Activated CD4-positive, alpha-beta T cell treated with anti-CD3 and anti-CD28 coated beads, Interleukin-2, amount 10 ng/mL, durations not matched to agents 24 days and 14 days (primary cell): ENCODE results near the gene IL1RAPL2. TPM values are rescaled to one million over a fixed set of nuclear protein-coding genes. Genes with fewer than 3 reads are reported as not detected.
"Not testable (repeated sequence)": the region's sequence is repeated elsewhere in the genome, so short reads cannot be mapped to it uniquely, and the experiment has no call there.

ENCODE experiments used
- DNase-seq: peaks from one replicate; pipeline ENCODE4 v3.0.0; 2022
- H3K27ac Mint-ChIP-seq: one replicate; pipeline ENCODE4 v1.8.0; 2022; ENCODE audit warnings: mild to moderate bottlenecking, mixed read lengths
- H3K27me3 Mint-ChIP-seq: one replicate; pipeline ENCODE4 v1.8.0; 2022; ENCODE audit warnings: mixed read lengths
- H3K36me3 Mint-ChIP-seq: one replicate; pipeline ENCODE4 v1.8.0; 2022; ENCODE audit warnings: low read depth, mild to moderate bottlenecking, mixed read lengths
- H3K4me1 Mint-ChIP-seq: one replicate; pipeline ENCODE4 v1.8.0; 2021; ENCODE audit warnings: mixed read lengths
- H3K4me3 Mint-ChIP-seq: one replicate; pipeline ENCODE4 v1.8.0; 2022; ENCODE audit warnings: mild to moderate bottlenecking, moderate library complexity, mixed read lengths
- H3K9me3 Mint-ChIP-seq: one replicate; pipeline ENCODE4 v1.8.0; 2021; ENCODE audit warnings: mixed read lengths
- intact Hi-C: fragments of 100-400 bp; cut with micrococcal nuclease; formaldehyde crosslinking; loops from one replicate; pipeline ENCODE4 v1.15.1; 2023
- total RNA-seq: library from RNA; stranded (reverse); gene quantifications from 2 replicates; pipeline ENCODE4 v1.2.3, GENCODE V29; 2022

The IL1RAPL2 gene
- total RNA-seq = not detected in 2 replicates

DNA sequence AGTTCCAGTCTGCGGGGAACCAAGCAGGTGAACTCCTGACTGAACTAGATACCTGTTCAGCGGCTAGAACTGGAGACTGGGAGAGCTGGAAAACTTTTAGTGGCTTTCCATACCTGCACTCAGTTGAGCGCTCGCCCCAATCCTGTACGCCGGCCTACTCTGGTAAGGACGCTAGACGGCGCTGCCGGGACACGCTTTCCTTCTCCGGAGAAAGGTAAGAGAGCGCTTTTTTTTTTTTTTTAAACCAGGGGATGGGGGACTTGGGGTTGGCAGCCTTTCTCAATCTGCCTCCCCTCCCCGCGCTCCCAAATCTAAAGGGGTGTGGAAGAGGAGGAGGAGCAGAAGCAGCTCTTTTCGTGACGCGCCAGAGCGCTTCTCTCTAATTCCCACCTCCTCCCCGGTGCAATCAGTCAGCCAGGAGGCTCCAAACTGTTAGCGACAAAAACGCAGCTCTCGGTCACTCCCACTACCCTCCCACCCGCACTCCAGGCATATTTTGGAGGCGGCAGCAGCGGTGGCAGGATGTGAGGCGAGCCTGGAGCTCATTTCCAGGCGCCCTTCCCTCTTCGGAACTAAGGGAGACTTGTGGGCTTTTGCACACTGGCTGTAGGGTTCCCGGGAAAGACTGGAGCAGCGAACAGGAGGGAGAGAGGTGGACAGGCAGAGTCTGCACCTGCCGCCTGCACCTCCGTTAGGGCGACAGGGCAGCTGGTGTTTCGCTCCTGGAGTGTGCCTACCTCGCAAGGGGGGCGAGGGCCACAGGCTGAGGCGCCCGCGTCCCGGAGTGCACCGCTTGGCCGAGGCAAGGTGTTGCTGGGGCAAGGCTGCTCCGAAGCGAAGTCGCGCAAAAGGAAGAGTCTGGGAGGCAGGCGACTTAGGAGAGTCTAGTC is at the start of gene IL1RAPL2:
IL1RAPL2 (plus strand) TSS at position 409 of the 890 bp plus-strand sequence.
- Mint-ChIP-seq H3K9me3 (no peaks in the 10 kb centered on the region), H3K27ac (no peak within 1 kb of the TSS), H3K27me3 (peaks cover 21% of the 10 kb centered on the region), H3K4me1 (no peaks in the 10 kb centered on the region), H3K36me3 (no peaks in the 10 kb centered on the region), H3K4me3 (no peak within 1 kb of the TSS)
- peak; percentile 55 for DNase-seq
- intact Hi-C loops = no loop called here

DNA sequence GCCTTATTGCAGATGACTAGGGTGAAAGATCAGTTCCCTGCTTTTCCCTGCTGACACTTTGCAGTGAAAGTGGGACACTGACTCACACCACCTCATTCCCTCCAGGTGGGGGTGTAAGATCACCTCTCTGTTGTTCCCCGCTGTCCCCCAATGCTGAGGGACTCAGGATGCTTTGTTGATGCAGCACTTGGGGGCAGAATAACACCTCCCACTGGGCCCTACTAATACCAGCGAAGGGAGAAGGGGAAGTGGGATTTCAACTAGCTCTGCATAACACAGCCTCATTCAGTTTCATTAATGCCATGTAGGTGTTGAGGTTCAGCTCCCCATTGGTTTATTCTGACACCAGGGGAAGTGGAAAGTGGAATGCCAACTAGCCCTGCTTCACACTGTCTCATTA is 43.6 kb upstream of the IL1RAPL2 start:
- Mint-ChIP-seq H3K27me3 (no peaks in the 10 kb centered on the region), H3K36me3 (no peaks in the 10 kb centered on the region), H3K4me3 (no peak overlapping the region), H3K4me1 (no peaks in the 10 kb centered on the region), H3K9me3 (no peaks in the 10 kb centered on the region), H3K27ac (no peak overlapping the region)
- intact Hi-C loops = no loop called here
- DNase-seq = no peak

DNA sequence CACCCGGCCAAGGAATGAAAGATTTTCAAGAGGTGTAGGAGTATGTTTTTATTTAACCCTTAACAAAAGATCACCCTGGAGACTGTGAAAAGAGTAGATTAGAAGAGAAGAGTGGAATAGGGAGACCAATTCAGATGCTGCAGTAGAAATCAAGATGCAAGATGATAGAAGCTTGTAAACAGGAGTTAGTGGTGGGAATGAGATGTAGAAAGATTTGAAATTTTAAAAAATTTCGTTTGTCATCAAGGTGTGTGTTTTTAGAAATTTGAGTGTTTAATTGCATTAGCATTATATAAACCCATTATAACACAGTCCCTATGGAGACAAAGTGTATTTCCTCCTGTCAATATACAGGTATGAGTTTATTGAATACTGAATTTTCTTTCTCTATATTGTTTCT is 42.1 kb upstream of the IL1RAPL2 start:
- Mint-ChIP-seq H3K27me3 (no peaks in the 10 kb centered on the region), H3K27ac (no peak overlapping the region), H3K9me3 (no peaks in the 10 kb centered on the region), H3K4me3 (no peak overlapping the region), H3K36me3 (no peaks in the 10 kb centered on the region), H3K4me1 (no peaks in the 10 kb centered on the region)
- intact Hi-C loops = no loop called here
- DNase-seq = no peak

DNA sequence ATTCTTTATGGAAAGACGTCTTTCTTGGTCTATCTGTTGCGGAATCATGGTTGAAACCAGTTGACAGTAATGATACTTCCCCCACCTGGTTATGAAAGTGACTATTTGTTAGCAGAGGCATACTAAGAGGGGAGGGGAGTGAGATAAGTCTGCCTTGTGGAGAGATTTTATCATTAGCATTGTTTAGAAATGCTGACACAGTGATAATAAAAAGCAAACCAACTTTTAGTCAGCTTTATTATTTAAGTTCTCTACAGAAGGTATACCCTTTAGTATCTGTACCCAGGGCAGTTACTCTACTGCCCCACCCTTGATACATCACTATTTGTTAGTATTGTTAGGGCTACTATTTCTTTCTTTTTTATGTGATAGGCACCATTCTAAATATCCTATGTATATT is 26.9 kb upstream of the IL1RAPL2 start:
- Mint-ChIP-seq H3K4me3 (no peak overlapping the region), H3K9me3 (no peaks in the 10 kb centered on the region), H3K36me3 (no peaks in the 10 kb centered on the region), H3K27ac (no peak overlapping the region), H3K4me1 (no peaks in the 10 kb centered on the region), H3K27me3 (no peaks in the 10 kb centered on the region)
- intact Hi-C loops = no loop called here
- no peak for DNase-seq

DNA sequence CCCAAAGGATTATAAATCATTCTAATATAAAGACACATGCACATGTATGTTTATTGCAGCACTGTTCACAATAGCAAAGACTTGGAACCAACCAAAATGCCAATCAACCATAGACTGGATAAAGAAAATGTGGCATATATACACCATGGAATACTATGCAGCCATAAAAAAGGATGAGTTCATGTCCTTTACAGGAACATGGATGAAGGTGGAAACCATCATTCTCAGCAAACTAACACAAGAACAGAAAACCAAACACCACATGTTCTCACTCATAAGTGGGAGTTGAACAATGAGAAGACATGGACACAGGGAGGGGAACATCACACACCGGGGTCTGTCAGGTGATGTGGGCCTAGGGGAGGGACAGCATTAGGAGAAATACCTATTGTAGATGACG is 23.6 kb upstream of the IL1RAPL2 start:
- H3K9me3 Mint-ChIP-seq, H3K27me3 Mint-ChIP-seq, H3K4me1 Mint-ChIP-seq, H3K4me3 Mint-ChIP-seq, intact Hi-C loops, DNase-seq, H3K36me3 Mint-ChIP-seq, H3K27ac Mint-ChIP-seq: not testable (repeated sequence)

DNA sequence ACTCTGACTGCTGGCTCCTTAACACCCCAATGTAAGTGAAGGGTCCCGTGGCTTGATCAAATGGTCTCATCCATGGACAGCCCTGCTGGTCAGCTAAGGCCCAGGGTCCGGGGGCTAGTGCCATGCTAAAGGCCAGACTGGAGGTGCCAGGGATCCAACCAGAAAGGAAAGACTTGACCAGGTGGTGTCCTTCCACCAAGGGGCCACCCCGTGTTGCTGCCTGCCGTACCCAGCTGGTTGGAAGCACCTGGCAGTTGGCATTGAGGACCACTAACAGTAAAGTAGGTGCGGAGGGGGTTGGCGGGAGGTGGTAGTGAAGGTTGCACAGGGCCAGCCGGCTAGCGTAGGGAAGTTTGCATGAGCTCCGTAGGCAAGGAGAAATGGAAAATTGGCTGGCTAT is 1.7 kb upstream of the IL1RAPL2 start:
- H3K4me1 Mint-ChIP-seq = no peaks in the 10 kb centered on the region
- intact Hi-C loops = no loop called here
- no peak overlapping the region for H3K27ac Mint-ChIP-seq
- DNase-seq = no peak
- H3K9me3 Mint-ChIP-seq = no peaks in the 10 kb centered on the region
- no peaks in the 10 kb centered on the region for H3K36me3 Mint-ChIP-seq
- H3K4me3 Mint-ChIP-seq = no peak overlapping the region
- H3K27me3 Mint-ChIP-seq = peaks cover 21% of the 10 kb centered on the region

DNA sequence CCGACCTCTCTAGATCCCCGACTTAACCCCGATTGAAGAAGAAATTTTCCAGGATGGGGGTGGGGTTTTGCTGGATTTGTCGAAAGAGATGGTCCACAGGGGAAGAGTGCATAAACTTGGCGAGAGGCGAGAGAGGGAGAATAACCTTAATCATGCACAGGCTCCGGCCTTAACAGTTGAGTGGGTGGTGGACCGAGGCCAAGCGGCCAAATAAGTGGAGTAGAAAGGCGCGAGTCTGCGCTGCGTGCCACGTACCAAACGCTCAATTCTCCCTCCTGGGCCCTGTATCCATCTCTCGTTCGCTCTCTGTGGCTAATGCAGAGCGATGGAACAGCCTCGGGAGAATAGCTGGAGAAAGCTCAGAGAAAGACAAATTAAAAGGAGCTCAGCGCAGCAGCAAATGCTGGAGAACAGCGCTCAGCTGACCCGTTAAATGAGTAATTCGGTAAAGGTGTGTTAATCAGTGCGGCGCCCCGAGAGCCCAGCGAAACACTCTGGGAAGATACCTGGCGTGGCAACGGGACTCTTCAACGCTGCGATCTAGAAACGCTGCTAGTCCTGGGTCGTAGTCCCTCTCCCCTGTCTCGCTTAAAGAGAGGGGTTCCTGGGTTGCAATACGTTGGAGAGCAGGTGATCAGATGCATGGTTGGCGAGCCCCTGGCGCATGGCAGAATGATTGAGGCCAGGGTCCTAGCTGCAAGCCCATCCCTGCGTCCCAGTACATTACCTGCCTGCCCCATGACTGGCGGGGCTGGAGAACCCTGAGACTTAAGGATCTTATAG is 887 bp upstream of the IL1RAPL2 start:
- H3K27me3 Mint-ChIP-seq = peaks cover 21% of the 10 kb centered on the region
- DNase-seq = no peak
- intact Hi-C loops = no loop called here

DNA sequence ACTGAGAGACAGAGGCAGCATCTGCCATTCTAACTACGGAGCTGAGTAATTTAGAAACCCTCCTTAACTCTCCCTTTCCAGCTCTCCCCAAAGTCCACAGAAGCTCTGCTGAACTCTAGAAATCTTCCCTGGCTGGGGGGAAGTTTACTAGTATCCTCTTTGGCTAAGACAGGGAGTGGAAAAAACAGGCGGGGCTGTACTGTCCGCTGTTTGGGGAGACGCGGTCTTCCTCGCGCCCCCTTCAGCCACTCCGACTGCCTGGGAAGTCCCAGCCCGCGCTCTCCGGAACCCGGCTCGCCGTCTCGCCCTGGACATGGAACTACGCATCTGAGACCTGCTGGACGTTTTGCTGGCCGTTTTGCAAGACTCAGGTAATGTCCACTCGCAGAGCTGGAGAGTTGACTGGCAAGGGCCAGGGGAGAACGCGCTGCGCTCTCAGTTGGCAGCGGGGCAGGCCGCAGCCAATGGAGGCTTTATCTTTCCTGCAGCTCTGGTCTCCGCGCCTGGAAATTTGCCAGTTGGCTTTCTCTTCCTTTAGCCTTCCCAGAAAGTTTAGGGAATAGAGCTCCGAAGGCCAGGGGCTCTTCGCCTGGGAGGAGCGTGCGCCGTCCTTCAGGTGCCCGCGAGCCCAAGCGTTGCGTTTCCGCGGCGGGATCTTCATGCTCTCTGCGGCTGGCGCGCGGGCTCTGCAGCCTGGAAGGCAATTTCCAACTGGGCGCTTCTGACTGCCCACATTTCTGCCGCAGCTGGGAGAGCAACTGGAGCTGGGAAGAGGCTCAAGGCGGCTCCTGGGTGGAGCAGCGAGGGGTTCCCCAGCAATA is 892 bp downstream of the IL1RAPL2 start:
- Mint-ChIP-seq H3K4me1 (no peaks in the 10 kb centered on the region), H3K9me3 (no peaks in the 10 kb centered on the region), H3K36me3 (no peaks in the 10 kb centered on the region), H3K27me3 (peaks cover 21% of the 10 kb centered on the region), H3K27ac (no peak overlapping the region), H3K4me3 (no peak overlapping the region)
- no peak for DNase-seq
- intact Hi-C loops = no loop called here

More for the DNA sequence above, 887 bp upstream of the IL1RAPL2 start:
- no peaks in the 10 kb centered on the region for H3K4me1 Mint-ChIP-seq
- H3K27ac Mint-ChIP-seq = no peak overlapping the region
- no peaks in the 10 kb centered on the region for H3K36me3 Mint-ChIP-seq
- H3K9me3 Mint-ChIP-seq = no peaks in the 10 kb centered on the region
- no peak overlapping the region for H3K4me3 Mint-ChIP-seq

DNA sequence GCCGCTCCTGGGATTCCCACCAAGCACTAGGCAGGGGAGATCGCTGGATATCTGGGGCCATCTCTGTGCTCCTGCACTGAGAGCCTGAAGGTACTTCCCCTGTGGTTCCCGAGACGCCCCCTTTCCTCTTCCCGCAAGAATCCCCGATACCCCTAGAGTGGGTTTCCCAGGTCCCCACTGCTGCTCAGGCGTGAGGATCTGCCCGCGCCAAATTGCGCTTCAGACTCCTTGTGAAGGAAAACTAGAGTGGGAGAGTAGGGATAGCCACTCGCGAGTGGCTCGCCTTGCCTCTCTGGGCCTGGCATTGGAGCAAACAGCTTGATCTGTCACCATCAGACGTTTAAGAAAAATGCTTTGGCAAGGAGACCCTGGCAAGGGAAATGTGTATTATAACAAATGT is 1.5 kb downstream of the IL1RAPL2 start:
- intact Hi-C loops = no loop called here
- H3K27ac Mint-ChIP-seq = no peak overlapping the region
- no peaks in the 10 kb centered on the region for H3K9me3 Mint-ChIP-seq
- H3K27me3 Mint-ChIP-seq = peaks cover 23% of the 10 kb centered on the region
- no peak for DNase-seq
- H3K4me3 Mint-ChIP-seq = no peak overlapping the region
- H3K4me1 Mint-ChIP-seq = no peaks in the 10 kb centered on the region
- no peaks in the 10 kb centered on the region for H3K36me3 Mint-ChIP-seq

DNA sequence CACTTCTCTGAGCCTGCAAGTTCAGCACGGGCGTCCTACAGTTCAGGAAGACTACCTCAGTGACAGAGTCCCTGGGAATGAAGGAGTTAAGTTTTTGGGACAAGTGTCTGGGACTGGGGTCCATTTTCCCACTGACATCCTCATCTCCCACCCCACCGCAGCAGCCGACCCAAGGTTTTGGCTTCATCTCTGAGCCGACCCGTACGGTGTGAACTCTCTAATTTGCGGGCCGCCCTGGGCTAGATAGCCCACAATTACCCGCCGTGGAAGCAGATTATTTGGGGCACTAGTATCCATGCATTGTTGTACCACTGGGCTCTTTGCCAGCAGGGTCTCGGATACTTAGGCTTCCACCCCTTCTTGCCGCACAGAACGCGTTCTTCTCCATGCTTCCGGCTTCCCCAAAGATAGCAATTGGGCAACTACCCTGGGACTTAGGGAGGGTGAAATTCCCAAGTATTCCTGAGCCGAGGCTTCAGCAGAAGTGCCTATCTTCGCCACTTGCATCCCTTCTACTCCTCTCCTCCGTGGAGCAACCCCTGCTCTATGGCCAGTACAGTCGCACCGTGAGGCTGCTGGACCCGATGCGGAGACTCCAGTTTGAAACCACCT is 2.4 kb downstream of the IL1RAPL2 start:
- no peak for DNase-seq
- no peak overlapping the region for H3K27ac Mint-ChIP-seq
- no peaks in the 10 kb centered on the region for H3K9me3 Mint-ChIP-seq
- intact Hi-C loops = no loop called here
- H3K27me3 Mint-ChIP-seq = peaks cover 23% of the 10 kb centered on the region
- H3K36me3 Mint-ChIP-seq = no peaks in the 10 kb centered on the region
- H3K4me1 Mint-ChIP-seq = no peaks in the 10 kb centered on the region
- H3K4me3 Mint-ChIP-seq = no peak overlapping the region

DNA sequence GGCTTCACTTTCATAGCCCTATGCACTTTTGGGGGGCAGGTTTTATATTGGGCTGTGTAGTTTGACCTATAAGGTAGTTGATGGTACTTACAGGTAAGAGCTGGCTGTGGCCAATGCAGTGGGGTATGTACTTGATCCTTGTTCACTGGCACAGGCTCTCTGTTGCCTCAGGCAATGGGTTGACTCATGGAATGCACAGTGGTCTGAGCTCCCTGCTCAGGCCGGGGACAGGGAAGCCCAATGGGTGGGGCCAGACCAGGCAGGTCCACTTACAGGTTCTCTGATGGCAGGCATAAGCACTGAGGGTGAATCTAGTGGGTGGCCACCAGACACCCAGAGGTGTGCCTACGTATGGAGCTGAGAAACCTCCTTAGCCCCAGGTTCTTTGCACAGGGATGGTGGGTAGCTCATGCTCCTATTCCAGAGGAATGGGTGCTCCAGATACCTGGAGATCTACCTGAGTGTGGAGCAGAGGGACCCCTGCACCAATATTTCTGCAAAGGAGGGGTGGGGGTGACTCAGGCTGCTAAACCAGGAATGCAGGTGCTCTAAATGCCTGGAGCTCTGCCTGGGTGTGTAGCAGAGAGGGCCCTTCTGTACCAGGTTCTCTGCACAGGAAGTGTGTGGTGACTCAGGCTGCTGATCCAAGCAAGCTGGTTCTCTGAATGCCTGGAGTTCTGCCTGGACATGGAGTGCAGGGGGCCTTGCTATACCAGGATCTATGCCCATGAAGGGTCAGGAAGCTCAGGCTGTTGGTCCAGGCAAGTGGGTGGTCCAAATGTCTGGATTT is 52.3 kb downstream of the IL1RAPL2 start:
- no peak for DNase-seq
- Mint-ChIP-seq H3K4me3 (no peak overlapping the region), H3K36me3 (no peaks in the 10 kb centered on the region), H3K9me3 (no peaks in the 10 kb centered on the region), H3K27ac (no peak overlapping the region), H3K27me3 (no peaks in the 10 kb centered on the region), H3K4me1 (no peaks in the 10 kb centered on the region)
- intact Hi-C loops = no loop called here

DNA sequence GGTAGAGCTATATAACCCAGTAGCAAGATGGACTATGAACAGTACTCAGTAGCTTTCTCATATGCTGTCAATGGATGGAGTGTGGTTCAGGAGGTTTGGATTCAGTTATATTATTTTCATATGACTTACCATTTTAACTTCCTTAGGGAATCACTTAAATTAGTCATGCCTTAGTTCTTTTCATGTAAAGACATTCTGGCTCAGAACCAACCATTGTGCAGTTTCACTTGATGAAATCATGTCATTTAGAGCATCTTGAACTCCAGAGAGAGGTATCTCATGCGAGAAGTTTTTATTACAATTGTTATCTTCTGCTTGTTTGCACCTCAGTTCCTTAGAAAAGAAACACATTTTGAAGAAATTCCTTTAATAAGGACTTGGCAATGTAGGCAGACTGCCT is 55.8 kb downstream of the IL1RAPL2 start:
- Mint-ChIP-seq H3K36me3 (no peaks in the 10 kb centered on the region), H3K27ac (no peak overlapping the region), H3K4me3 (no peak overlapping the region), H3K9me3 (no peaks in the 10 kb centered on the region), H3K27me3 (no peaks in the 10 kb centered on the region), H3K4me1 (no peaks in the 10 kb centered on the region)
- intact Hi-C loops = no loop called here
- no peak for DNase-seq

DNA sequence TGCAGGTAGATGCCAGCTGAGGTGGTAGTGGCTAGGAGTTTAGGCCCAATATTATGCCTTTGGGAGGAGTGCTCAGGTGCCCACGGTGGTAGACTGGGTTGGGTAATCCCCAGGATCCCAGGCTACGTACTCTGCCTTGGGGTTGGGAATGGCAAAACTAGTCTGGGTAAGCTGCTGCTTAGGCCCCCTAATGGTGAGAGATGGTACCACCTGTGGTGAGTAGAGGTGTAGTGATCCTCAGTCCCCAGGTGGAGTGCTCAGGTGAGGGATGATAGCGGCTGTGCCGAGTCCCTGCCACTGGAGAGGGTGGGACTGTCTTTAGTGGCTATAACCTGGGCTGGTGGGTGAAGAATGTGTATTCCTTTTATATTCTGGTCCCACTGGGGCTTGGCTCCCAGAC is 75.2 kb downstream of the IL1RAPL2 start:
- Mint-ChIP-seq H3K4me3 (no peak overlapping the region), H3K9me3 (no peaks in the 10 kb centered on the region), H3K4me1 (no peaks in the 10 kb centered on the region), H3K27me3 (no peaks in the 10 kb centered on the region), H3K36me3 (no peaks in the 10 kb centered on the region), H3K27ac (no peak overlapping the region)
- DNase-seq = no peak
- intact Hi-C loops = no loop called here
